ENCODE results near the gene LPCAT3.

LPCAT3 gene

GRCh38 chr12:6962285-6963015 is 55.8 kb downstream of the LPCAT3 start:
- no peak for DNase-seq

GRCh38 chr12:6961695-6962284 is 56.5 kb downstream of the LPCAT3 start:
- peak; percentile 93 for DNase-seq

- peak; percentile 94 for DNase-seq
Measured at GRCh38 chr12:6961278-6961694, 57.0 kb downstream of the LPCAT3 start.

GRCh38 chr12:6960593-6961277 is 57.5 kb downstream of the LPCAT3 start:
- DNase-seq: peak; percentile 72

- DNase-seq: no peak
Measured at GRCh38 chr12:6959805-6960592, 58.3 kb downstream of the LPCAT3 start.

- DNase-seq: peak; percentile 29
Measured at GRCh38 chr12:6959058-6959804, 59.0 kb downstream of the LPCAT3 start.

GRCh38 chr12:6958609-6959057 is 59.6 kb downstream of the LPCAT3 start:
- no peak for DNase-seq

GRCh38 chr12:6957741-6958608 is 60.3 kb downstream of the LPCAT3 start:
- DNase-seq: no peak

- DNase-seq: no peak
Measured at GRCh38 chr12:6957151-6957701, 61.0 kb downstream of the LPCAT3 start.

GRCh38 chr12:6956021-6956727 is 62.1 kb downstream of the LPCAT3 start:
- no peak for DNase-seq

GRCh38 chr12:6955108-6956020 is 62.9 kb downstream of the LPCAT3 start:
- DNase-seq: no peak

- no peak for DNase-seq
Measured at GRCh38 chr12:6954316-6955107, 63.8 kb downstream of the LPCAT3 start.

- peak; percentile 92 for DNase-seq
Measured at GRCh38 chr12:6953442-6954315, 64.6 kb downstream of the LPCAT3 start.

GRCh38 chr12:6952863-6953441 is 65.3 kb downstream of the LPCAT3 start:
- no peak for DNase-seq

GRCh38 chr12:6952121-6952862 is 66.0 kb downstream of the LPCAT3 start:
- peak; percentile 59 for DNase-seq

- no peak for DNase-seq
Measured at GRCh38 chr12:6951551-6952120, 66.6 kb downstream of the LPCAT3 start.

Measured in hematopoietic multipotent progenitor cell treated with erythropoietin and hydrocortisone succinate and interleukin-3 and kit ligand, for 8 days (in vitro differentiated cells).